IPS DF 6.9 (cell line): ENCODE measurements around the gene DPEP2.
"Not testable (repeated sequence)": the region's sequence is repeated elsewhere in the genome, so short reads cannot be mapped to it uniquely, and the experiment has no call there.

ENCODE experiments used
- DNase-seq: peaks from one replicate; pipeline ENCODE4 v3.0.0-alpha.2; 2013; ENCODE audit warnings: low read depth, low spot score
- H3K27ac ChIP-seq: one replicate; pipeline ENCODE4 v1.5.1; 2013; ENCODE audit warnings: low read length, control low read depth
- H3K27me3 ChIP-seq: 2 replicates; pipeline ENCODE4 v1.6.1; 2013; ENCODE audit warnings: mild to moderate bottlenecking, low read length; ENCODE audit not compliant: control insufficient read depth, insufficient read depth
- H3K36me3 ChIP-seq: 2 replicates; pipeline ENCODE4 v1.6.1; 2013; ENCODE audit warnings: low read length; ENCODE audit not compliant: control insufficient read depth, insufficient read depth
- H3K4me1 ChIP-seq: 2 replicates; pipeline ENCODE4 v1.6.1; 2013; ENCODE audit warnings: low read length; ENCODE audit not compliant: control insufficient read depth, insufficient read depth
- H3K4me3 ChIP-seq: 2 replicates; pipeline ENCODE4 v1.5.1; 2013; ENCODE audit warnings: mild to moderate bottlenecking, low read length
- H3K9me3 ChIP-seq: 2 replicates; pipeline ENCODE4 v1.6.1; 2013; ENCODE audit warnings: low read length, inconsistent platforms; ENCODE audit not compliant: control insufficient read depth, insufficient read depth
- WGBS: extraction: QIAGEN DNeasy Blood & Tissue Kit; methylation state at CpG from one replicate; pipeline ENCODE4 v1.1.7; 2013; ENCODE audit warnings: mixed read lengths, missing lambda C conversion rate; ENCODE audit not compliant: insufficient read length, insufficient coverage; 5-methylcytosine and 5-hydroxymethylcytosine counted together

Gene DPEP2

DNA sequence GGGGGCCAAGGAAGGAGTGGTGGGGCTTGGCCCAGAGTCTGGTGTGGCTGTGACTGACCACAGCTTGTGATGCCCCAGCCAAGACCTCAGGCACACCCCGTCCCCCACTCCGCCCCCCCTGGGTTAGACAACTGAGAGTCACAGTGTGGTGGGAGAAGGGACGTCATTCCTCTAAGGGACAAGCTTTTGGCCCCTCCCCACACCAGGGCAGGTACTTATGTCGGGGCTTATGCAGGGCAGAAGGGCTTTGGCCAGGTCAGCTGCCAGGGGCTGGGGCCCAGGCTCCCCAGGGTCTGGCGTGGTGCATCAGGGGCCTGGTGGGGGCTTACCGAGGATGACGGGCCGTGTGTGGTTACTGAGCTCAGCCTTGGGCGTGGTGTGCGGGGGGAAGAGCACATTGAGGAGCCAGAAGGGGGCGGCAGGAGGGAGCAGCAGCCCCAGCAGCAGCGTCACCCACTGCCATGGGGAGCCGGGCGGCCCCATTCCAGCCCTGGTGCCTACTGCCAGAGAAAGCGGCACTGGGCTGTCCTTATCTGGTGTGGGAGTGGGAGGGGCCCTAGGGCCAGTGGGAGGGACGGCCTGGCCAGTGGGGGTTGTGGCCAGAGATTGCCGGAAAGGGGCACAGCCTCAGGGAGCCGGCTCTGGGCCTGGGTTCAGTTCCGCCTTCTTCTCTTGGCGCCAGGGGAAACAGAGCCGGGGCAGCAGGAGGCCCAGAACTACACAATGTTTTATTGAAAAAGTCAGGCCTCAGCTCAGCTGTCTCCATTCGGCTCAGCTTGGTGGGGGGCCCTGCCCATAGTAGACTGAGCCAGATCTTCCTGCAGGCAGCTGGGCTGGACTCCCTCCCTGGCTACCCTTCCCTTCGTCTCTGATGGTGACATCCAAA, 55.4 kb downstream of the DPEP2 start, which contains the start of gene LCAT:
TSS of gene LCAT (minus strand) at position 502 of the 886 bp plus-strand sequence. CDS start at position 483, 19 bp downstream.
- Histone ChIP-seq H3K4me1 (no peaks in the 10 kb centered on the region; the same call in 1 of the 2 replicates), H3K27ac (no peak within 1 kb of the TSS), H3K27me3 (no peaks in the 10 kb centered on the region), H3K4me3 (no peak within 1 kb of the TSS), H3K36me3 (peaks cover 44% of the 10 kb centered on the region), H3K9me3 (no peaks in the 10 kb centered on the region)
- no peak for DNase-seq
- no CpG with 5 or more reads among the region's 23 CpGs for WGBS

DNA sequence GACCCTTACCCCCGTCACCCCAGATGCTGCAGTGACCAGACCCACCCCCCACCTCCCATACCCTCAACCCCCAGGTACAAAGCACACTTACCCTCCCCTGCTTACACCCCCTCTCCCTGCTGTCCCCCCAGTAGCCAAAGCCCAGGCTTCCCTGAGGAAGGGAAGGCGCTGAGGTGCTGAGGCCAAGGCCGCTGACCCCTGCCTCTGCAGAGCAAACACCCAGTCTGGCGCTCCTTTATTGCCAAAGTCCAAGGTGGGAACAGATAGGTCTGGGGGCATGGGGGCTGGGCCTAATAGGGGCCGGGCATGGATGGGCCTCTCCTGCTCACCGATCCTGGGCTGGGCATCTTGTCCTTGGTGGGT, 56.0 kb downstream of the DPEP2 start:
- no CpG with 5 or more reads among the region's 6 CpGs for WGBS
- H3K4me3 ChIP-seq, result no peak overlapping the region
- DNase-seq, result no peak
- no peak overlapping the region for H3K27ac ChIP-seq
- H3K9me3 ChIP-seq, result no peaks in the 10 kb centered on the region
- no peaks in the 10 kb centered on the region; the same call in 1 of the 2 replicates for H3K4me1 ChIP-seq
- H3K27me3 ChIP-seq, result no peaks in the 10 kb centered on the region
- peaks cover 41% of the 10 kb centered on the region for H3K36me3 ChIP-seq

DNA sequence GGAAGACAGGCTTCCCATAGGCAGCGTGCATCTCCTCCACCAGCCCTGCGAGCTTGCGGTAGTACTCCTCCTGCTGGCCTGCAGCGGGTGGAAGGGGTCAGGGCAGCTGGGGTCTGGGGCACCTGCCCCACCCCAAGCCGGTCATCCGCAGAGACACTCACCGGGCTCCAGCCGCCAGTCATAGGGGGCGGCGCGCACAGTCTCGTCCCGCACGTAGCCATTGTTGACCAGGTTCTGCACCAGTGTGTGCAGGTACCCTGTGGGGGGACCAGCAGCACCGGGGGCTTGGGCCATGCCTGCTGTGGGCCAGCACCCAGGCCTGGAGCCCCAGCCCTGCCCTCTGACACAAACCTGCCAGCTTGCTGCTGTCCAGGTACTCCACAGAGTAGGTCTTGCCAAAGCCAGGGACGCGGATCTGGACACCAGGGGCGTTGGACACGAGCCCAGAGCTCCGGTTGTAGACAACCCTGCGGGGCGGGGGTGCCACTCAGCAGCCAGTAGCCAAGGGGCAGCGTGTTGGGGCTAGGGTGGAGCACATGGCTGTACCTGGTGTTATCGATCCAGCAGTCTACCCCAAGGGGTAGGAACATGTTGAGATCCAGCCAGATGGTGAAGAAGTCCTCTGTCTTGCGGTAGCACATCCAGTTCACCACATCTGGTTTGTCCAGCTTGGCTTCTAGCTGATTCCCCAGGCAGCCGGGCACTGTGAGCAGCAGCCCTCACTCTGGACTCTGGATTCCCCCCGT, 56.6 kb downstream of the DPEP2 start:
- H3K36me3 ChIP-seq, result peaks cover 37% of the 10 kb centered on the region
- DNase-seq, result no peak
- no peaks in the 10 kb centered on the region for H3K9me3 ChIP-seq
- H3K27ac ChIP-seq, result no peak overlapping the region
- no peaks in the 10 kb centered on the region for H3K27me3 ChIP-seq
- H3K4me1 ChIP-seq, result no peaks in the 10 kb centered on the region; the same call in 1 of the 2 replicates
- no CpG with 5 or more reads among the region's 27 CpGs for WGBS
- no peak overlapping the region for H3K4me3 ChIP-seq

DNA sequence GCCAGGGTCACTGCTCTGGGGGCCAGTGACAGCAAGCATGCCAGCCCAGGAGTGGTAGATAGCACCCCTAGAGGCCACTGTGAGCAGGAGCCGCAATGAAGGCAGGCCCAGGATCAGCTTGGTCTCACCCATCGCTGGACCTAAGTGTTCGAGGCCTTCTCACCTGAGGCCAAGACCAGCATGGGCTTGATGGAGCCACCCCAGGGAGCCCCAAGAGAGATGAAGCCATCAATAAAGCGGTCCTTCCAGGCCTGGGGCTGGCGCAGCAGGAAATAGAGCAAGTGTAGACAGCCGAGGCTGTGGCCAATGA, 57.1 kb downstream of the DPEP2 start:
- WGBS, result no CpG with 5 or more reads among the region's 6 CpGs
- Histone ChIP-seq H3K4me3 (no peak overlapping the region), H3K36me3 (peaks cover 32% of the 10 kb centered on the region), H3K27me3 (no peaks in the 10 kb centered on the region), H3K27ac (no peak overlapping the region), H3K9me3 (no peaks in the 10 kb centered on the region), H3K4me1 (no peaks in the 10 kb centered on the region; the same call in none of the 2 replicates)
- peak; percentile 58 for DNase-seq

DNA sequence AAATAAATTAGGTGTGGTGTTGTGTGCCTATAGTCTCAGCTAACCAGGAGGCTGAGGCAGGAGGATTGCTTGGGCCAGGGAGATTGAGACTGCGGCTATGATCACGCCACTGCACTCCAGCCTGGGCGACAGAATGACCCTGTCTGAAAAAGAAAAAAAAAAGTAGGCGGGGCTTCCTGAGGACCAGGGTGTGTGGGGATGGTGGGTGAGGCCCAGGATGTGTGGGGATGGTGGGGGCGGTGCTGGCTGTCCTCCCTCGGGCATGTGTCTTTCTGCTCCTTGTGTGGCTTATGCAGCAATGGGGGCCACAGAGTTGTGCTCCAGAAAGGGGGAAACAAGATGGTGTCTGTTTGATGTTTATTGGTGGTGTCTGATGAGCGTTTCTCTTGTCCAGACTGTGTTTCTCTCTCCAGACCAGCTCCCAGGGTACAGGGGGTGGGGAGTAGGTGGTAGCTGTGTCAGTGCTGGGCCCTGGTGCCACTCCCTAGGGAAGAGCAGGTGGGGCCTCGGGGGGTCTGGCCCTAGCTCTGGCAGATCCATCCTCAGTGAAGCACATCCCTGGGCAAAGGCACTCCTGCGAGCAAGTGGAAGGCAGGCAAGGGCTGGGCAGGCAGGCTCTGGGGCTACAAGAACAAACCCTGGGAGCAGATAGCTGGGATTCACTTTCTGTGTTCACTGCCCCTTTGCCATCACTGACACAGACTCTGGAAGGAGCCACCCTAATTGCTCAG, 57.6 kb downstream of the DPEP2 start:
- WGBS, result no CpG with 5 or more reads among the region's 9 CpGs

DNA sequence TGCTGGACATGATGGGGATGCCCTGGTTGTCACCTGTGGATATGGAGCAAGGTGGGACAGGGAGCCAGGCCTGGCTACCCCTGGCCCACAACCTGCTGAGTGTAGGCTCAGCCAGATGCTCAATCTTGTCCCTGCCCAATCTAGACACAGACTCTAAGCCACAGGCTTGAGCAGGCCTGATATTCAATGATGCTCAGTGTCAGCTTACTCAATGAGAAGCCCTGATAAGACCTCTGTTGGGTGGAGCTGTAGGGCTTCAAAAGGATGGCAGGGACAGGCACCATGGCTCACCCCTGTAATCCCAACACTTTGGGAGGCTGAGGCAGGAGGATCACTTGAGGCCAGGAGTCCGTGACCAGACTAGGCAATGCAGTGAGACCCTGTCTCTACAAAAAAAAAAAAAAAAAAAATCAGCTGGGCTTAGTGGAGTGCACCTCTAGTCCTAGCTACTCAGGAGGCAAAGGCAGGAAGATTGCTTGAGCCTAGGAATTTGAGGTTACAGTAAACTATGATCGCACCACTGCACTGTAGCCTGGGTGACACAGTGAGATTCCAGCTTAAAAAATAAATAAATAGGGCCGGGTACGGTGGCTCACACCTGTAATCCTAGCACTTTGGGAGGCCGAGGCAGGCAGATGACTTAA, 58.7 kb downstream of the DPEP2 start:
- peaks cover 16% of the 10 kb centered on the region for H3K36me3 ChIP-seq
- H3K27me3 ChIP-seq, result no peaks in the 10 kb centered on the region
- WGBS, result no CpG with 5 or more reads among the region's 5 CpGs

More for the DNA sequence above, 57.6 kb downstream of the DPEP2 start:
- Histone ChIP-seq H3K4me3 (no peak overlapping the region), H3K9me3 (no peaks in the 10 kb centered on the region), H3K4me1 (no peaks in the 10 kb centered on the region; the same call in none of the 2 replicates), H3K27me3 (no peaks in the 10 kb centered on the region), H3K36me3 (peaks cover 27% of the 10 kb centered on the region), H3K27ac (no peak overlapping the region)
- no peak for DNase-seq

DNA sequence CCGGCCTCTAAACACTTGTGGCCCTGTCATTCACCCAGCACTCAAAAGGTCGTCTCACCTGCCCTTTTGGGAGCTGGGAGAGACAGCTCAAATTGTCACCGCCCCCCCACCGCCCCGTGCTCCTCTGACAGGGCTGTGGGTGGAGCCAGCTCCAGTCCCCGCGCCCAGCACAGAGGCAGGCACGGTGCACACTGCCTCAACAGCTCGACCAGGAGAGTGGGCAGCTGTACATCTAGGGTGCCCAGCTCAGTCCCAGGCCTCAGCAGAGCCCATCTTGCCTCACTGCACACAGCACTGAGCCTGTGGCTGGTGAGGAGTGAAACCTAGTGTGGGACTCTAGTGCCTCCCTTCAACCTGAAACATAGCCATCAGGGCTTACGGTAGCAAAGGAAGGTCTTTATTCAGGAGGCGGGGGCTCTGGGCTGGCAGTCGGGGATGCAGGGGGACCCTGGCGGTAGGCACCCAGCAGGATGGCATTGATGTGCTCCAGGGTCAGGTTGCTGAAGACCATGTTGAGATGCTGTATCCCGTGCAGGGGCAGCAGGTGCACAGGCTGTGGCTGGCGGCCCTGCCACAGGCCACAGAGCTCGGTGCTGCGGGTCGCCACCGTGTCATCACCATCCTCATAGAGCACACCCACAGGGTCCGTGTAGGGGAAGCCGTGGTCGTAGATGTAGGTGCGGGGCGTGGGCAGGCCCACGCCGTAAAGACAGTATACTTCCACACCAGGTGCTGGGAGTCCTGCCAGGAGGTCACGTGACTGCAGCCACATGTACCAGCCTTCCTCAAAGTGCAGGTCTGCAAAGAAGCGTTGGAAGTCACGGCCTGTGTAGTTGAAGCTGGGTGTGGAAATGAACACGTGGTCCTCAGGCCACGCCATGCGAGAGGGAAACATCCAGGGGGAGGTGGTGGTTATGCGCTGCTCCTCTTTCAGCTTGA, 59.5 kb downstream of the DPEP2 start:
- peaks cover 9% of the 10 kb centered on the region; the same call in 1 of the 2 replicates for H3K36me3 ChIP-seq

More for the DNA sequence above, 58.7 kb downstream of the DPEP2 start:
- no peak for DNase-seq
- H3K4me3 ChIP-seq, result no peak overlapping the region
- no peak overlapping the region for H3K27ac ChIP-seq
- no peaks in the 10 kb centered on the region for H3K9me3 ChIP-seq
- H3K4me1 ChIP-seq, result no peaks in the 10 kb centered on the region; the same call in none of the 2 replicates

DNA sequence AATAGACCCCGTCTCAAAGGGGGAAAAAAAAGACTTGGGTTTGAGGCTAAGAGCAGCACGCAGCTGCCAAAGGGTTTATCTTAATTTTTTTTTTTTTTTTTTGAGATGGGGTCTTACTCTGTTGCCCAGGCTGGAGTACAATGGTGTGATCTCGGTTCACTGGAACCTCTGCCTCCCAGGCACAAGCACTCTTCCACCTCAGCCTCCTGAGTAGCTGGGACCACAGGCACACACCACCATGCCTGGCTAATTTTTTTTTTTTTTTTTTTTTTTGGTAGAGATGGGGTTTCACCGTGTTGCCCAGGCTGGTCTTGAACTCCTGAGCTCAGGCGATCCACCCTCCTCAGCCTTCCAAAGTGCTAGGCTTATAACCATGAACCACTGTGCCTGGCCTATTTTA, 61.6 kb downstream of the DPEP2 start:
- H3K4me3 ChIP-seq, H3K4me1 ChIP-seq, DNase-seq, H3K36me3 ChIP-seq, H3K27ac ChIP-seq, H3K9me3 ChIP-seq, H3K27me3 ChIP-seq: not testable (repeated sequence)
- no CpG with 5 or more reads among the region's 5 CpGs for WGBS

More for the DNA sequence above, 59.5 kb downstream of the DPEP2 start:
- Histone ChIP-seq H3K27ac (no peak overlapping the region), H3K4me1 (peaks cover under 1% of the 10 kb centered on the region), H3K27me3 (no peaks in the 10 kb centered on the region), H3K9me3 (no peaks in the 10 kb centered on the region), H3K4me3 (no peak overlapping the region)
- DNase-seq, result no peak
- WGBS, result no CpG with 5 or more reads among the region's 33 CpGs
